NT2/D1 (cell line): ENCODE measurements around the gene UGT1A5.

Source experiments
- SUZ12 ChIP-seq: IDR thresholded peaks from 2 replicates; pipeline ENCODE4 v1.6.1; 2011; ENCODE audit not compliant: insufficient read length, insufficient read depth; ENCODE audit errors: extremely low read depth
- YY1 ChIP-seq: IDR thresholded peaks from 2 replicates; pipeline ENCODE4 v1.6.1; 2011; ENCODE audit not compliant: insufficient read length, insufficient read depth
- ZNF274 ChIP-seq: IDR thresholded peaks from 2 replicates; pipeline ENCODE4 v1.6.1; 2011; ENCODE audit warnings: mild to moderate bottlenecking, low read depth, low read length

DNA sequence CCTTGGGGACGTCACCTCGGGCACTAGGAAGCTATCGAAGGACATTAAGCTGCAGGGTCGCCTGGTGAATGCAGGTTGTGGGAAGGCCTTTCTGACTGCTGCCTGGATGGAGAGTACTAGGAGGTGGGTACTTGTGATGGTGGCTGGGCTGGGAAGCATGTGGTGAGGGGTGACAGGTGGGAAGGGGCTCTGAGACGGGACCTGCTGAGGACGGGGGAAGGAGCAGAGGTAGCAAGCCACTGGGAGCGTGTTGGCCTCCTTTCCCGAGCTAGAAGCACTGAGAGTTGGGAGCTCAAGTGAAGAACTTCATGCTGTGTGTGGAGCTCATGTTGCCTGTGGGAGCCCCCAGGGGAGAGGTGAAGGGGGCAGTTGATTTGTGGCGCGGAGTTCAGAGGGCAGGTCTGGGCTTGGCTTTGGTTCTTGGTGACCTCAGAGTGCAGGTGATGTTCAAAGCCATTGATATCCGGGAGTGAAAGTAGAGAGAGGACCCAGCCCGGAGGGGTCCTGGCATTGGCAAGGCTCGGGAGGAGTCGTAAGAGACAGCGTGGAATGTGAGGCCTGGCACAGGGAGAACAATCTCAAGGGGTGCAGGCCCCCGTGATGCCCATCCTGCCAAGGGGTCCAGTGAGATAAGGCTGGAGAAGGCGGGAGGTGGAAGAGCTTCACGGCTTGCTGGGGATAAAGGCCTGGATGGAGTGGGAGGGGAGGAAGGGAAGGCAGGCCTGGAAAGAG is 78.6 kb downstream of the UGT1A5 start:
- no peak for TF ChIP-seq ZNF274
- no peak for TF ChIP-seq SUZ12
- TF ChIP-seq YY1: no peak
